ENCODE results near the gene GATA3. TPM values are rescaled to one million over a fixed set of nuclear protein-coding genes. Genes with fewer than 3 reads are reported as not detected.

Gene GATA3
- total and polyA plus RNA-seq, 2 experiments from 2014 or later, result 2.4 to 15.4 TPM

DNA sequence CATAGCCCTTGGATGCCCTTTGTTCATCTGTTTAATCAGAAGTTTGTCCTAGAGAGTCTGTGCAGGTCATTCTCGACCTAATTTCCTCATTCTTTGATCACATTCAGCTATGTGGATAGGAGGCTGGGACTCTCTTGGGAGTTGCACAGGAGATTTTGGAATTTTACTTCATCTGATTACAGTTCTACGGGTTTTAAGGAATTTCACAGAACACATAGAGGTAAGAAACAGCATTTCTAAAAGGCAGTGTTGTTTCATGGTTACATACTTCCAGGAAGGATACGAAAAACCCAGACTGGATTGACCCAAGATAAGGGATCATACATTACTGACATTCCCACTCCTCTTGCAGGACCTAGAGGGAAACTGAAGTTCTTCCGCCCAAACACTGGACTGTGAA lies 45.9 kb downstream of the GATA3 start:
- no peaks in the 10 kb centered on the region for H3K4me1 ChIP-seq (ENCODE audit: insufficient read depth)
- no peak for DNase-seq (ENCODE audit: low spot score)
- H3K27ac ChIP-seq, result no peak overlapping the region
- TF ChIP-seq, protein P1, sequence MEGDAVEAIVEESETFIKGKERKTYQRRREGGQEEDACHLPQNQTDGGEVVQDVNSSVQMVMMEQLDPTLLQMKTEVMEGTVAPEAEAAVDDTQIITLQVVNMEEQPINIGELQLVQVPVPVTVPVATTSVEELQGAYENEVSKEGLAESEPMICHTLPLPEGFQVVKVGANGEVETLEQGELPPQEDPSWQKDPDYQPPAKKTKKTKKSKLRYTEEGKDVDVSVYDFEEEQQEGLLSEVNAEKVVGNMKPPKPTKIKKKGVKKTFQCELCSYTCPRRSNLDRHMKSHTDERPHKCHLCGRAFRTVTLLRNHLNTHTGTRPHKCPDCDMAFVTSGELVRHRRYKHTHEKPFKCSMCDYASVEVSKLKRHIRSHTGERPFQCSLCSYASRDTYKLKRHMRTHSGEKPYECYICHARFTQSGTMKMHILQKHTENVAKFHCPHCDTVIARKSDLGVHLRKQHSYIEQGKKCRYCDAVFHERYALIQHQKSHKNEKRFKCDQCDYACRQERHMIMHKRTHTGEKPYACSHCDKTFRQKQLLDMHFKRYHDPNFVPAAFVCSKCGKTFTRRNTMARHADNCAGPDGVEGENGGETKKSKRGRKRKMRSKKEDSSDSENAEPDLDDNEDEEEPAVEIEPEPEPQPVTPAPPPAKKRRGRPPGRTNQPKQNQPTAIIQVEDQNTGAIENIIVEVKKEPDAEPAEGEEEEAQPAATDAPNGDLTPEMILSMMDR (IDR thresholded peaks at IDR 0.05; ENCODE audit: poor library complexity), result no peak
- TF ChIP-seq EZH2phosphoT487 (IDR thresholded peaks at IDR 0.05; ENCODE audit: low read depth, severe bottlenecking, unreplicated experiment) (no peak), EZH2 (IDR thresholded peaks at IDR 0.05; ENCODE audit: borderline replicate concordance) (no peak)
- no peaks in the 10 kb centered on the region for H4K20me1 ChIP-seq (ENCODE audit: insufficient read depth, poor library complexity, severe bottlenecking)
- H3K4me3 ChIP-seq, result no peak overlapping the region
- 65% methylated on average over 4 of the region's 4 CpGs for WGBS (ENCODE audit: low lambda C conversion rate, missing lambda C conversion rate)
- peaks cover 9% of the 10 kb centered on the region for H3K27me3 ChIP-seq
- no peak overlapping the region for H3K4me2 ChIP-seq
- H3K9me3 ChIP-seq (ENCODE audit: low read depth), result no peaks in the 10 kb centered on the region
- no peaks in the 10 kb centered on the region for H3K79me2 ChIP-seq
- no peaks in the 10 kb centered on the region for H3K9me2 ChIP-seq (replicated peaks; ENCODE audit: insufficient read depth)
- H3K36me3 ChIP-seq (replicated peaks; ENCODE audit: insufficient read depth, low read depth), result no peaks in the 10 kb centered on the region
- no peak overlapping the region for H2AFZ ChIP-seq

- Histone ChIP-seq H3K4me1 (ENCODE audit: insufficient read depth) (no peaks in the 10 kb centered on the region), H4K20me1 (ENCODE audit: insufficient read depth, poor library complexity, severe bottlenecking) (no peaks in the 10 kb centered on the region), H3K9me3 (ENCODE audit: low read depth) (no peaks in the 10 kb centered on the region), H3K27ac (no peak overlapping the region), H3K36me3 (replicated peaks; ENCODE audit: insufficient read depth, low read depth) (no peaks in the 10 kb centered on the region), H2AFZ (no peak overlapping the region), H3K27me3 (peaks cover 9% of the 10 kb centered on the region), H3K4me3 (no peak overlapping the region), H3K9me2 (replicated peaks; ENCODE audit: insufficient read depth) (no peaks in the 10 kb centered on the region), H3K4me2 (peak overlapping the region; percentile 33), H3K79me2 (no peaks in the 10 kb centered on the region)
- TF ChIP-seq EZH2 (IDR thresholded peaks at IDR 0.05; ENCODE audit: borderline replicate concordance) (no peak), EZH2phosphoT487 (IDR thresholded peaks at IDR 0.05; ENCODE audit: low read depth, severe bottlenecking, unreplicated experiment) (no peak)
- TF ChIP-seq, protein P1 (IDR thresholded peaks at IDR 0.05; ENCODE audit: poor library complexity), result no peak
- DNase-seq (ENCODE audit: low spot score), result peak; percentile 19
- WGBS (ENCODE audit: low lambda C conversion rate, missing lambda C conversion rate), result 29% methylated on average over 11 of the region's 13 CpGs
Observed at GRCh38 chr10:8102708-8103401, 48.4 kb downstream of the GATA3 start.

- H4K20me1 ChIP-seq (ENCODE audit: insufficient read depth, poor library complexity, severe bottlenecking), result no peaks in the 10 kb centered on the region
- no peaks in the 10 kb centered on the region for H3K4me1 ChIP-seq (ENCODE audit: insufficient read depth)
- no peak overlapping the region for H3K27ac ChIP-seq
- DNase-seq (ENCODE audit: low spot score), result no peak
- H2AFZ ChIP-seq, result no peak overlapping the region
- TF ChIP-seq, protein P1 (IDR thresholded peaks at IDR 0.05; ENCODE audit: poor library complexity), result no peak
- TF ChIP-seq EZH2phosphoT487 (IDR thresholded peaks at IDR 0.05; ENCODE audit: low read depth, severe bottlenecking, unreplicated experiment), result no peak
- TF ChIP-seq EZH2 (IDR thresholded peaks at IDR 0.05; ENCODE audit: borderline replicate concordance), result no peak
- 46% methylated on average over 8 of the region's 8 CpGs for WGBS (ENCODE audit: low lambda C conversion rate, missing lambda C conversion rate)
- H3K4me2 ChIP-seq, result peak overlapping the region; percentile 33
- H3K4me3 ChIP-seq, result no peak overlapping the region
- H3K9me2 ChIP-seq (replicated peaks; ENCODE audit: insufficient read depth), result no peaks in the 10 kb centered on the region
- peaks cover 9% of the 10 kb centered on the region for H3K27me3 ChIP-seq
- H3K79me2 ChIP-seq, result no peaks in the 10 kb centered on the region
- H3K36me3 ChIP-seq (replicated peaks; ENCODE audit: insufficient read depth, low read depth), result no peaks in the 10 kb centered on the region
- H3K9me3 ChIP-seq (ENCODE audit: low read depth), result no peaks in the 10 kb centered on the region
Observed at GRCh38 chr10:8103543-8103942, 49.1 kb downstream of the GATA3 start.

All from hepatocyte (in vitro differentiated cells).